HCT116 (cell line): Measurements from ENCODE around the gene SPEF1. TPM values are rescaled to one million over a fixed set of nuclear protein-coding genes. Genes with fewer than 3 reads are reported as not detected.

Experiments used
- ATAC-seq: fragments of 200-7000 bp; cut with Tn5 transposase; 2 replicates; pipeline ENCODE4 v1.9.1; 2020; ENCODE audit warnings: mild to moderate bottlenecking, moderate library complexity
- BruUV-seq: library from RNA; stranded (reverse); fragments of 400-500 nt; replicated peaks from 2 replicates; lab custom pipeline; 2021; lab: Mats Ljungman, UMichigan
- CTCF ChIA-PET: fragments of 300-600 bp; sonication (Branson Sonifier 250); formaldehyde crosslinking; loops from one replicate; lab custom pipeline; 2021; ENCODE audit warnings: antibody characterized with exemption; lab: Charles Lee
- POLR2A ChIA-PET: fragments of 300-600, 350-600 bp; sonication (Branson Sonifier 250); formaldehyde crosslinking; loops from one replicate; lab custom pipeline; 2021; ENCODE audit warnings: antibody characterized with exemption; lab: Charles Lee
- RAD21 ChIA-PET, 2 experiments: fragments of 300-600 bp; sonication (Branson Sonifier 250); formaldehyde crosslinking; loops; one replicate each; lab custom pipeline; 2023; ENCODE audit warnings: low total read pairs in 2 of 2; ENCODE audit not compliant: uncharacterized antibody in 2 of 2, unreplicated experiment in 2 of 2, low non-redundant PET in 1 of 2; lab: Charles Lee
- DNase-seq: peaks from one replicate; pipeline ENCODE4 v3.0.0-alpha.2; 2010; ENCODE audit warnings: low read depth, low spot score
- H2AFZ ChIP-seq: fragments of 200-600 bp; shearing (Covaris generic), sonication (generic); 2 replicates; pipeline ENCODE4 v1.6.1; 2017; ENCODE audit warnings: low read depth, mixed run types, mixed read lengths, antibody characterized with exemption, low read length; ENCODE audit not compliant: poor library complexity, severe bottlenecking
- H3K27ac ChIP-seq: 2 replicates; pipeline ENCODE4 v1.5.1; 2012; ENCODE audit warnings: low read depth, low read length
- H3K27me3 ChIP-seq: fragments of 200-600 bp; sonication (generic); 2 replicates; pipeline ENCODE4 v1.6.1; 2016; ENCODE audit warnings: mixed run types, low read length, mixed read lengths; ENCODE audit not compliant: insufficient read depth
- H3K36me3 ChIP-seq, 2 experiments: fragments of 200-500 bp in 1 of 2; fragments of 200-600 bp in 1 of 2; sonication (Bioruptor generic) in 1 of 2; sonication (generic) in 1 of 2; 2 replicates each; pipeline versions ENCODE4 v1.5.1 to v1.6.1; 2014 to 2016; ENCODE audit warnings: low read length in 2 of 2, inconsistent platforms in 1 of 2, mixed read lengths in 1 of 2, mixed run types in 1 of 2; ENCODE audit not compliant: insufficient read depth in 2 of 2, control insufficient read depth in 1 of 2
- H3K4me1 ChIP-seq, 2 experiments: fragments of 200-600 bp in 1 of 2; sonication (generic) in 1 of 2; 2 replicates each; pipeline versions ENCODE4 v1.5.1 to v1.6.1; 2012 to 2017; ENCODE audit warnings: low read length in 2 of 2, inconsistent platforms in 1 of 2, mild to moderate bottlenecking in 1 of 2, mixed read lengths in 1 of 2, mixed run types in 1 of 2, moderate library complexity in 1 of 2; ENCODE audit not compliant: insufficient read depth in 2 of 2, control insufficient read depth in 1 of 2
- H3K4me2 ChIP-seq: fragments of 200-600 bp; sonication (generic); 2 replicates; pipeline ENCODE4 v1.6.1; 2017; ENCODE audit warnings: mixed run types, low read length, mixed read lengths
- H3K4me3 ChIP-seq, 2 experiments: fragments of 200-600 bp in 1 of 2; sonication (generic) in 1 of 2; replicated peaks in 1 of 2; 2 replicates each; pipeline ENCODE4 v1.5.1; 2011 to 2016; ENCODE audit warnings: low read length in 2 of 2, control low read depth in 1 of 2, low read depth in 1 of 2, mild to moderate bottlenecking in 1 of 2, mixed read lengths in 1 of 2, mixed run types in 1 of 2
- H3K79me2 ChIP-seq: fragments of 200-600 bp; sonication (generic); 2 replicates; pipeline ENCODE4 v1.6.1; 2017; ENCODE audit warnings: mild to moderate bottlenecking, mixed run types, low read length, moderate library complexity, mixed read lengths; ENCODE audit not compliant: insufficient read depth
- H3K9ac ChIP-seq: fragments of 200-600 bp; sonication (generic); 2 replicates; pipeline ENCODE4 v1.6.1; 2016; ENCODE audit warnings: low read length, mixed read lengths
- H3K9me2 ChIP-seq: fragments of 200-600 bp; sonication (generic), shearing (Covaris generic); 2 replicates; pipeline ENCODE4 v1.6.1; 2017; ENCODE audit warnings: mixed run types, mild to moderate bottlenecking, moderate library complexity; ENCODE audit not compliant: insufficient read depth
- H3K9me3 ChIP-seq, 2 experiments: fragments of 200-500 bp in 1 of 2; fragments of 200-600 bp in 1 of 2; sonication (Bioruptor generic) in 1 of 2; sonication (generic) in 1 of 2; 2 replicates each; pipeline ENCODE4 v1.6.1; 2014 to 2017; ENCODE audit warnings: low read length in 2 of 2, mixed read lengths in 2 of 2, inconsistent platforms in 1 of 2, low read depth in 1 of 2, mild to moderate bottlenecking in 1 of 2, mixed run types in 1 of 2, moderate library complexity in 1 of 2; ENCODE audit not compliant: control insufficient read depth in 1 of 2, insufficient read depth in 1 of 2
- H4K20me1 ChIP-seq: fragments of 200-600 bp; sonication (generic), shearing (Covaris generic); 2 replicates; pipeline ENCODE4 v1.6.1; 2017; ENCODE audit warnings: mixed run types, mild to moderate bottlenecking, moderate library complexity; ENCODE audit not compliant: insufficient read depth
- CEBPB ChIP-seq: IDR thresholded peaks from 2 replicates; pipeline ENCODE4 v1.6.1; 2012; ENCODE audit warnings: low read depth
- EZH2phosphoT487 ChIP-seq: fragments of 200-600 bp; IDR thresholded peaks from 2 replicates; pipeline ENCODE4 v1.6.1; 2018; ENCODE audit warnings: antibody characterized with exemption, borderline replicate concordance
- FOSL1 ChIP-seq: IDR thresholded peaks from 2 replicates; pipeline ENCODE4 v1.6.1; 2012; ENCODE audit warnings: low read depth
- POLR2AphosphoS5 ChIP-seq: IDR thresholded peaks from 2 replicates; pipeline ENCODE4 v1.6.1; 2011; ENCODE audit warnings: mild to moderate bottlenecking, low read depth, low read length, moderate library complexity
- ZNF274 ChIP-seq: fragments of 200-500 bp; sonication (Bioruptor generic); IDR thresholded peaks from 2 replicates; pipeline ENCODE4 v1.6.1; 2014; ENCODE audit warnings: mild to moderate bottlenecking, low read depth, low read length, inconsistent platforms
- intact Hi-C: fragments of 100-400 bp; cut with micrococcal nuclease; formaldehyde crosslinking; loops from 2 replicates; pipeline ENCODE4 v1.10.0; 2022
- total RNA-seq: library from RNA; stranded (reverse); gene quantifications from one replicate; pipeline ENCODE4 v1.2.1, GENCODE V29; 2021; ENCODE audit not compliant: unreplicated experiment
- TF ChIP-seq, protein P1 (sequence below), 3 experiments: fragments of 200-600 bp in 1 of 3; sonication (generic) in 1 of 3; IDR thresholded peaks in 2 of 3; conservative IDR thresholded peaks in 1 of 3; 2 replicates each; pipeline ENCODE4 v1.5.1; 2012 to 2017; ENCODE audit warnings: low read depth in 2 of 3, low read length in 2 of 3, antibody characterized with exemption in 1 of 3, borderline replicate concordance in 1 of 3, control low read depth in 1 of 3, mild to moderate bottlenecking in 1 of 3, mixed read lengths in 1 of 3, mixed run types in 1 of 3, moderate library complexity in 1 of 3; ENCODE audit not compliant: insufficient read depth in 1 of 3

SPEF1 gene
- total RNA-seq, 1 experiment from 2014 or later, result 0.93 TPM

DNA sequence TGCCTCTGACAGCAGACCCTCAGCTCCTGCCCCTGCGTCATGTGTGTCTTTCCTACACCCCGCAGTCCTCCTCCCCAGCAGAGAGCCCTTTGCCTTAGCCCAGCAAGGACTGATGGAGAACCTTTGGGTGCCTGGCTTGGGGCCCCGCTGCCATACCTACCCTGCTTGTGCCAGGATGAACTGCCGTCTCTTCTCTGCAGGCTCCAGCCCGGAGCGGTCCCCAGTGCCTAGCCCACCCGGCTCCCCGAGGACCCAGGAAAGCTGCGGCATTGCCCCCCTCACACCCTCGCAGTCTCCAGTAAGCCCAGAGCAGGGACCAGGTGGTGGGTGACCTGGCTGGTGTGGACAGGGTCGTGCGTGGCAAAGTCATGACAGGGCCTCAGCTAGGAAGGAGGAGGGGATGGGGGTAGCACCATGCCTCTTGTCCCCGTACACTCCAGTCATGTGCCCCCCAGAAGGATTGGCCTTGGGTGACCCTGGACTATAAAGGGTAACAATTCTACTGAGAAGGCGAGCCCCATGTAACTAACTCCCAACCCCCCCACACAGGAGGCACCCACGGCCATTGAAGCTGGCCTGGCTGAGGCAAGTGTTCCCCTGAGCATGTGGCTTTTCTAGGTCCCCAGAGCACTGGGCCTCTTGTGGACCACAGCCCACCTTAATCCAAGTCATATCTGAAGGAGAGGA, 40.5 kb downstream of the SPEF1 start:
- H3K9ac ChIP-seq, result no peak overlapping the region
- H2AFZ ChIP-seq, result no peak overlapping the region
- intact Hi-C loops, result no loop called here
- no peaks in the 10 kb centered on the region for H3K27me3 ChIP-seq
- ChIA-PET CTCF (interaction anchor here (0.9 kb wide), 1 partner anchor 30 kb away, joined by 4 read pairs; no protein-coding TSS in a partner anchor), RAD21 (no interaction called here)
- no peak overlapping the region for H3K27ac ChIP-seq
- no peak overlapping the region for H3K4me3 ChIP-seq
- H3K9me2 ChIP-seq, result no peaks in the 10 kb centered on the region
- H4K20me1 ChIP-seq, result no peaks in the 10 kb centered on the region
- H3K79me2 ChIP-seq, result no peaks in the 10 kb centered on the region
- TF ChIP-seq, protein P1, sequence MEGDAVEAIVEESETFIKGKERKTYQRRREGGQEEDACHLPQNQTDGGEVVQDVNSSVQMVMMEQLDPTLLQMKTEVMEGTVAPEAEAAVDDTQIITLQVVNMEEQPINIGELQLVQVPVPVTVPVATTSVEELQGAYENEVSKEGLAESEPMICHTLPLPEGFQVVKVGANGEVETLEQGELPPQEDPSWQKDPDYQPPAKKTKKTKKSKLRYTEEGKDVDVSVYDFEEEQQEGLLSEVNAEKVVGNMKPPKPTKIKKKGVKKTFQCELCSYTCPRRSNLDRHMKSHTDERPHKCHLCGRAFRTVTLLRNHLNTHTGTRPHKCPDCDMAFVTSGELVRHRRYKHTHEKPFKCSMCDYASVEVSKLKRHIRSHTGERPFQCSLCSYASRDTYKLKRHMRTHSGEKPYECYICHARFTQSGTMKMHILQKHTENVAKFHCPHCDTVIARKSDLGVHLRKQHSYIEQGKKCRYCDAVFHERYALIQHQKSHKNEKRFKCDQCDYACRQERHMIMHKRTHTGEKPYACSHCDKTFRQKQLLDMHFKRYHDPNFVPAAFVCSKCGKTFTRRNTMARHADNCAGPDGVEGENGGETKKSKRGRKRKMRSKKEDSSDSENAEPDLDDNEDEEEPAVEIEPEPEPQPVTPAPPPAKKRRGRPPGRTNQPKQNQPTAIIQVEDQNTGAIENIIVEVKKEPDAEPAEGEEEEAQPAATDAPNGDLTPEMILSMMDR (IDR thresholded peaks at IDR 0.05 in 2 of 3, conservative IDR thresholded peaks at IDR 0.05 in 1 of 3; ENCODE audit: borderline replicate concordance in 1 of 3, insufficient read depth in 1 of 3, low read depth in 2 of 3, low read length in 2 of 3), result no peak
- no peak for TF ChIP-seq CEBPB
- no peak for TF ChIP-seq POLR2AphosphoS5
- no peak for TF ChIP-seq FOSL1
- no peak for TF ChIP-seq ZNF274
- TF ChIP-seq EZH2phosphoT487, result no peak
- TF ChIP-seq, all 23 proteins: peak for 0
- no peaks in the 10 kb centered on the region for H3K36me3 ChIP-seq
- no peak for ATAC-seq
- peaks cover 9 to 18% of the 10 kb centered on the region in 2 experiments for H3K4me1 ChIP-seq
- no peak for DNase-seq
- no peaks in the 10 kb centered on the region for H3K9me3 ChIP-seq
- POLR2A ChIA-PET, result interaction anchor here (0.6 kb wide), 1 partner anchor 573 kb away, joined by 3 read pairs; no protein-coding TSS in a partner anchor
- no peak overlapping the region for H3K4me2 ChIP-seq
- no TSS peak for BruUV-seq
